Stimulated activated CD4-positive, alpha-beta T cell treated with anti-CD3 and anti-CD28 coated beads, Interleukin-12 subunit alpha, Interleukin-12 subunit beta, amount 100 ng/mL, for 48 hours (primary cell): ENCODE measurements around the gene TEX12.
"Not testable (repeated sequence)": the region's sequence is repeated elsewhere in the genome, so short reads cannot be mapped to it uniquely, and the experiment has no call there.

Experiments used
- DNase-seq, 3 donors: peaks; one replicate each; pipeline ENCODE4 v3.0.0-alpha.2; 2020; ENCODE audit warnings: low read depth in 2 of 3, low spot score in 1 of 3

Gene TEX12

DNA sequence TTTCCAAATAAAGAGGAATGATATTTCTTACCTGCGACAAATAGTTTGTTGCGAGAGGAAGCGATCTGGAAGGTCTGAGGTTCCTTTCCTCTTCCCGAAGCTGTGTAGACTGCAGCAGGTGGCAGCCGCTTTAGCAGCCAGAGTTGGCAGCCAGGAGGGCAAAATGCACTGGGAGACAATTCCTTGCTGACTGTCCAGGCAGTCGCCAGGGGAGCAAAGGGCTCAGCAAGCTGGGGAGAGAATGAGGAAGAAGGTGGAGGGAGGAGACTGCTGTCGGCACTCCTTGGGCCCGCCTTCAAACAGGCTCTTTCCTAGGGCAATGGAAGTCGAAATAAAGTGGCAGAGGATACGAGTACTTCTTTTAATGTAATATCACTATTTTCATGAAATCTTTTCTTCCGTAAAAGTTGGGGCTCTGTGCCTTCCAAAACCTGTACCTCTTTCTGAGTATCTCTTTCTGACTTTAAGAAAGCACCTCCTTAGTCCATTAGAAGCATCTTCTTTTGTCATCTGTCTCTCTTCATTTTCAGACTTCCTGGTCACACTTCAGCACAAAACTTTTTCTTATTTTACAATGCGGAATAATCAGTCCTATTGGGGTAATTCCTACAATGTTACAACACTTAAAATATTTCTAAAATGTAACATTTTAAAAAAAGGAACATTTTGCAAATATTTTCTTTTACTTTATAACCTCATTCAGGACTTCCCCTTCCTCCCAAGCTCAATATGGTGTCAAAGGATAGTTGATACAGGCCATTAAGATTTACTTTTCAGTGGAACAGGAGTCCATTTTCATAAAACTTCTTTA is 3.1 kb upstream of the TEX12 start, which contains the start of gene IL18:
Gene IL18, minus strand, starts transcription at position 220 of the 811 bp plus-strand sequence. CDS start 9,041 bp downstream, outside the sequence.
- DNase-seq, result no peak

- DNase-seq, result no peak
Measured at GRCh38 chr11:112165049-112165448, 2.1 kb upstream of the TEX12 start.

GRCh38 chr11:112166562-112166961 is 610 bp upstream of the TEX12 start:
- DNase-seq, result no peak

- no peak for DNase-seq
Measured at GRCh38 chr11:112172362-112172994, 5.3 kb downstream of the TEX12 start.

DNA sequence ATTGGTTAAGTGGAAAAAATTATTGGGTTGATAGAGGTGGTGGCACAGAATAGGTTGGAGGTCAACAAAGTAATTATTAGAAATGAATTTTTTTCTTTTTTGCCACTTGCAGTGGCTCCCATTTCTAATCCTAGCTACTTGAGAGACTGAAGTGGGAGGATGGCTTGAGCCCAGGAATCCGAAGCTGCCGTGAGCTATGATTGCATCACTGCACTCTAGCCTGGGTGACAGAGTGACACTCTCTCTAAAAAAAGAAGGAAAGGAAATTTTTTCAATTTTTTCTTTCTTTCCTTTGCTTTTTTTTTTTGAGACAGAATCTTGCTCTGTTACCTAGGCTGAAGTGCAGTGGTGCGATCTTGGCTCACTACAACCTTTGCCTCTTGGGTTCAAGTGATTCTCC is 6.0 kb downstream of the TEX12 start:
- no peak for DNase-seq

- peak in 2 of 3 donors; percentile 38 to 40 for DNase-seq
Measured at GRCh38 chr11:112174789-112175598, 7.8 kb downstream of the TEX12 start, which contains the start of gene BCO2. Gene BCO2 (plus strand): TSS chr11:112175512. CDS start chr11:112175602, 90 bp downstream.

DNA sequence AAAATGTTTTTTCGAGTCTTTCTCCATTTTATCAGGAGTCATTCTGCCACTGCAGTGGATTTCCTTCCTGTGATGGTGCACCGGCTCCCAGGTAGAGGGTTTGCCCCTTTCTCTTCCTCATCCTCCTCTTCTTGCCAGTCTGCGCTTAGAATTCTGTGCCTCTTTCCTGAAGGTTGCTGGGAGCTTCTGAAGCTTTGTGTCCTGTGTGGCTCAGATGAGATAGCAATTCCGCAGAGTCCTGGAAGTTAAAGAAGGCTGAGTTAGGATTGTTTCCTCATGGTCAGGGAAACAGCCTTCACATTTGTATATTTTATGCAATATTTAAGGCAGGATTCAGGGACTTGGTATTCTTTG is 8.4 kb downstream of the TEX12 start:
- no peak for DNase-seq

DNA sequence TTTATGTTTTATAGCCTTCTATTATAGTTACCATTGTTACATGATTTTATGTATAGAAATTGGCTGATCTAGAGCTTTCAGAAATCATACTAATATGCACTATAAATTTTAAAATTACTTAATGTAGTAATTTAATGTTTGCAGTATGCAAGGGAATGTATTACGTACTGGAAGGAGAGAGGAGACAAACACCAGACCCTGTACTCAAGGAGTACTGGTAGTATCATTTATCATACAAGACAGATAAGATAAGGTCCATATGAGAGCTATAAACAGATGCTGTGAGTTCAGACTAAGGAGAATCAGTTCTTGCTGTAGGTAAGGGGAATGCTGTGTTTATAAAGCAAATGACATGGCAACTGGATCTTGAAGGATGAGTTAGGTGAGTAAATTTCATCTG is 8.9 kb downstream of the TEX12 start:
- DNase-seq, result no peak

DNA sequence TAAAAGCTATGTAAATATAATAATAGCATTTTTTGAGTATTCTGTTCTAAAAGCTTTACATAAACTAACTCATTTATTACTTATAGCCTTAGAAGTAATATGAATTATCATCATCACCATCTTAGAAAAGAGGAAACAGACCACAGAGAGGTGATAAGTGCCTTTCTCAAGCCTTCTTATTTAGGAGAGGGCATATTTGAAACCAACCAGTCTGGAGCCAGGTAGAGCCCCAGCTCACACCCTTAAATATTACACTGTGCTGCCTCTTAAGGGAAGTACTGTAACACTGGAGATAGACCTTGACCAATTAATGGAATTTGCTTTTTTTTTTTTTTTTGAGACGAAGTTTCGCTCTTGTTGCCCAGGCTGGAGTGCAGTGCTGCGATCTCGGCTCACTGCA is 10.4 kb downstream of the TEX12 start:
- no peak for DNase-seq

GRCh38 chr11:112178428-112178827 is 11.3 kb downstream of the TEX12 start:
- DNase-seq, result no peak

DNA sequence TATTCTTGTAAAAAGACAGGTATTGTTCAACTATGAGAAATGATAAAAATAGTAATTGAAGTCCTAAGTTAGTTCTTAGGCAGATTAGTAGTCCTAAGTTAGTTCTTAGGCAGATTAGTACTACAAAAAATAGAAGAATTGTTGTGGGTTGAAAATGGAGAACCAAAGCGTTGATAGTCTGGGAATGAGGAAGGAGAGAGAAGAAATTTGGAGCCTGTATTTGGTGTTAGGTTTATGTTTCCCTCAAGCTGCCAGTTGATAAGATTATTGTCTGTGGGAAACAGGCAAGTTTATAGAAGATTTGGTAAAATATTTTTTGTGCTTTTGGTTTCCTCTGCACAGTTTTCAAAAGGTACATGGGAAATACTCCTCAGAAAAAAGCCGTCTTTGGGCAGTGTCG is 11.8 kb downstream of the TEX12 start:
- DNase-seq, result no peak

- DNase-seq, result no peak
Measured at GRCh38 chr11:112179601-112180000, 12.4 kb downstream of the TEX12 start.

GRCh38 chr11:112182867-112183266 is 15.7 kb downstream of the TEX12 start:
- DNase-seq, result no peak

DNA sequence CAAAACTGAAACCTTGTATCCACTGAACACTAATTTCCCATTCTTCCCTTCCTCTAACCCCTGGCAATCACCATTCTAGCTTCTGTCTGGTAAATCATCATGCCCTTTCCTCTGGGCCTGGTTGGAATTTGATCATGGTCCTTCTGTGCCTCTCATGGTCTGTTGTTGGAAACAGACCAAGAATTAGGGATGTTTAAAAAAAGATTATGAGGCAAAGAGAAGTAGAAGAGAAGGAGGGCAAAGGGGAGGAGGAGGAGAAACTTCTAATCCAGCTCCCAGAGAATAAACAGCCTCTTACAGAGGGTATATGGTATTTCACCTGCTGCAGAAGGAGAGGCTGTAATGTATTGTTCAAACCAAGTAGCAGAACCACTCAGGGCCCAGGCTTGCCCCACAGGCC is 18.7 kb downstream of the TEX12 start:
- no peak for DNase-seq

- no peak for DNase-seq
Measured at GRCh38 chr11:112186304-112186703, 19.1 kb downstream of the TEX12 start.

DNA sequence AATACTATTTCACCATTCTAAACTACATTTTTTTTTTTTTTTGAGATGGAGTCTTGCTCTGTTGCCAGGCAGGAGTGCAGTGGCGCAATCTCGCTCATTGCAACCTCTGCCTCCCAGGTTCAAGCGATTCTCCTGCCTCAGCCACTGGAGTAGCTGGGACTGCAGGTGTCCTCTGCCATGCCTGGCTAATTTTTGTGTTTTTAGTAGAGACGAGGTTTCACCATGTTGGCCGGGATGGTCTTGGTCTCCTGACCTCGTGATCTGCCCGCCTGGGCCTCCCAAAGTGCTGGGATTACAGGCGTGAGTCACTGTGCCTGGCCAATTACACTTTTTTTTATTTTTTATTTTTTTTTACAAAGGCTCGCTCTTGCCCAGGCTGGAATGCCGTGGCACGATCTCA is 27.9 kb downstream of the TEX12 start:
- DNase-seq, result not testable (repeated sequence)

DNA sequence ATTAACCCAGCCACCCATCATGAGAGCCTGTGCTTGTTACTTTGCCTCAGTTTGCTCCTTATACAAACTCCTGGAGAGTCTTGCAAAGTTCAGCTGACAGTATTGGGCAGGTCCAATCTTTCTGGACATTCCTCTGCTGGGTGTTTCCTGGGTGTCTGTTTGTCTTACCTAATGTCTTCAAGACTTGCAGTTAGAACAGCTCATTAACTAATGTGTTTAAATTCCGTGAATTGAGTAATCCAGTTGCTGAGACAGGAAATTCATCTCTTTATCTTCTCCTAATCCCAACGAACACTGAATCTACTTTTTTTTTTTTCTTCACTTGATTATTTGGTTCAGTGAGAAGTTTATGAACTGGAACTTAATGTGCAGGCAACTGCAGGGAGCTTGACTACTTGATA is 28.8 kb downstream of the TEX12 start:
- DNase-seq, result no peak

- no peak for DNase-seq
Measured at GRCh38 chr11:112196519-112197087, 29.4 kb downstream of the TEX12 start.

GRCh38 chr11:112199101-112199500 is 31.9 kb downstream of the TEX12 start:
- DNase-seq, result not testable (repeated sequence)

DNA sequence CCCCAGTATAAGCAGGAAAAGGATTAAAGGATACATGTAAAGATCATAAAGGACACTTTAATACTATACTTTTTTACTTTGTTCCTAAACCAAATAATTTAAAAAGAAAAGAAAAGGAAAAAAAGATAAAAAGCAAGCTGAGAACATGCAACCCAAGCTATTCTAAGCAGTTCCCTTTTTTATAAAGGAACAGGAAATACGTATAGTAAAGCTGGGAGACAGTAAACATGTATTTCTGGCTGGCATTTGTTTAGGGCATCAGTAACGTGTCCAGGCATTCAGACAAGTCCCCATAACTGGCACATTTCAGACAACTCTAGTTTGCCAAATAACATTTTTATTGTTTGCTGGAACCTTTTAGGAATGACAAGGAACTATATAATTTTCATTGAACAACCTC is 33.1 kb downstream of the TEX12 start:
- no peak for DNase-seq

DNA sequence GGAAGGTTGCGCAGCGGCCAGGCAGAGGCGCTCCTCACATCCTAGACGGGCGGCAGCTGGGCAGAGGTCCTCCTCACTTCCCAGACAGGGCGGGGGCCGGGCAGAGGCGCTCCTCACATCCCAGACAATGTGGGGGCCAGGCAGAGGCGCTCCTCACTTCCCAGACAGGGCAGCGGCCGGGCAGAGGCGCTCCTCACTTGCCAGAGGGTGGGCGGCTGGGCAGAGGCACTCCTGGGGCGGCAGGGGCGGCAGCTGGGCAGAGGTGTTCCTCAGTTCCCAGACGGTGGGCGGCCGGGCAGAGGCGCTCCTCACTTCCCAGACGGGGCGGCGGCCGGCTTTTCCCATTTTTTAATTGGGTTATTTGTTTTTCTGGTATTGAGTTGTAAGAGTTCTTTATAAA is 38.9 kb downstream of the TEX12 start:
- no peak for DNase-seq
